Sigmoid colon (tissue), 7 donors: ENCODE measurements around the gene HMCN1. TPM values are rescaled to one million over a fixed set of nuclear protein-coding genes. Genes with fewer than 3 reads are reported as not detected.
A peak's percentile ranks its signal among the peaks of the same experiment; 100 is the strongest.

Experiments
- DNase-seq: peaks from one replicate; pipeline ENCODE4 v3.0.0-alpha.2; 2019
- H3K27ac ChIP-seq, 4 donors: fragments of 200-600 bp; sonication (generic); one replicate each; pipeline ENCODE4 v1.5.1; 2016 to 2019; ENCODE audit warnings: mild to moderate bottlenecking in 1 of 4
- H3K27me3 ChIP-seq, 3 donors: fragments of 200-600 bp; sonication (generic); one replicate each; pipeline ENCODE4 v1.5.1; 2019; ENCODE audit warnings: mild to moderate bottlenecking in 1 of 3
- H3K36me3 ChIP-seq, 4 donors: fragments of 200-600 bp; sonication (generic); one replicate each; pipeline ENCODE4 v1.5.1; 2016 to 2019
- H3K4me1 ChIP-seq, 4 donors: fragments of 200-600 bp; sonication (generic); one replicate each; pipeline ENCODE4 v1.5.1; 2017 to 2019
- H3K4me3 ChIP-seq, 4 donors: fragments of 200-600 bp; sonication (generic); one replicate each; pipeline ENCODE4 v1.5.1; 2017 to 2019; ENCODE audit warnings: mild to moderate bottlenecking in 2 of 4, moderate library complexity in 1 of 4
- H3K9me3 ChIP-seq, 4 donors: fragments of 200-600 bp in 3 of 4; sonication (generic) in 3 of 4; one replicate each; pipeline versions ENCODE4 v1.5.1 to v1.6.1; 2013 to 2019
- EP300 ChIP-seq, 4 donors: sonication (generic); formaldehyde crosslinking; IDR thresholded peaks; one replicate each; pipeline ENCODE4 v1.6.1; 2017; ENCODE audit warnings: antibody characterized with exemption in 4 of 4
- POLR2A ChIP-seq, 2 donors: fragments of 450-650 bp; IDR thresholded peaks; one replicate each; pipeline ENCODE4 v1.6.1; 2016; ENCODE audit warnings: antibody characterized with exemption in 2 of 2, mild to moderate bottlenecking in 2 of 2, moderate library complexity in 2 of 2
- POLR2AphosphoS5 ChIP-seq, 4 donors: sonication (generic); formaldehyde crosslinking; IDR thresholded peaks; one replicate each; pipeline ENCODE4 v1.6.1; 2017; ENCODE audit warnings: antibody characterized with exemption in 4 of 4
- WGBS, 2 donors: extraction: QIAGEN DNeasy Blood & Tissue Kit; methylation state at CpG; one replicate each; pipeline ENCODE4 v1.1.7; 2013; 5-methylcytosine and 5-hydroxymethylcytosine counted together
- intact Hi-C: fragments of 100-400 bp; cut with DNase I; formaldehyde crosslinking; loops from one replicate; pipeline ENCODE4 v1.15.1; 2023
- polyA plus RNA-seq, 3 donors: library from polyadenylated mRNA; stranded (reverse); fragments of 200-250 nt; gene quantifications; one replicate each; pipeline ENCODE4 v1.2.3, GENCODE V29; 2013
- total RNA-seq, 4 donors: library from RNA; depleted of rRNA; stranded (reverse); fragments of >200 nt; gene quantifications; one replicate each; pipeline ENCODE4 v1.1.0, GENCODE V29; 2016
- TF ChIP-seq, protein P1 (sequence below), 4 experiments: fragments of 450-650 bp in 3 of 4; fragments of 200-600 bp in 1 of 4; IDR thresholded peaks; one replicate each; pipeline ENCODE4 v1.5.1; 2016 to 2019; ENCODE audit warnings: antibody characterized with exemption in 4 of 4, mild to moderate bottlenecking in 3 of 4, moderate library complexity in 2 of 4
- donor health status: healthy with polysubstance abuse.
- donor health status: Bipolar disorder and iron deficiency.
- donor health status: healthy.

HMCN1 gene
- total and polyA plus RNA-seq, 7 donors: under 0.01 to 22.7 (median 6.7) TPM

DNA sequence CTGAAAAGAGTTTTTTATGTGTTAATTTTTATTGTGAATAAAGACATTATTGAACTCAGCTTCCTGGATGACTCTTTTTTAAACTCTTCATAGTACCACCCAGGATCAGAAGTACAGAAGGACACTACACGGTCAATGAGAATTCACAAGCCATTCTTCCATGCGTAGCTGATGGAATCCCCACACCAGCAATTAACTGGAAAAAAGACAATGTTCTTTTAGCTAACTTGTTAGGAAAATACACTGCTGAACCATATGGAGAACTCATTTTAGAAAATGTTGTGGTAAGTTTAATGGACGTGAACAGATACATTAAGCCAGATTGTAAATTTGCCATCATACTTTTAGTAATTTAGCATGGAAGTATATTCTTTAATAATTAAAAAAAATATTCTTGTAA lies 391.3 kb downstream of the HMCN1 start:
- H3K36me3 ChIP-seq: no peaks in the 10 kb centered on the region
- H3K27me3 ChIP-seq: no peaks in the 10 kb centered on the region
- no peak for TF ChIP-seq EP300 (IDR thresholded peaks at IDR 0.05)
- TF ChIP-seq POLR2AphosphoS5 (IDR thresholded peaks at IDR 0.05): no peak
- TF ChIP-seq, protein P1, sequence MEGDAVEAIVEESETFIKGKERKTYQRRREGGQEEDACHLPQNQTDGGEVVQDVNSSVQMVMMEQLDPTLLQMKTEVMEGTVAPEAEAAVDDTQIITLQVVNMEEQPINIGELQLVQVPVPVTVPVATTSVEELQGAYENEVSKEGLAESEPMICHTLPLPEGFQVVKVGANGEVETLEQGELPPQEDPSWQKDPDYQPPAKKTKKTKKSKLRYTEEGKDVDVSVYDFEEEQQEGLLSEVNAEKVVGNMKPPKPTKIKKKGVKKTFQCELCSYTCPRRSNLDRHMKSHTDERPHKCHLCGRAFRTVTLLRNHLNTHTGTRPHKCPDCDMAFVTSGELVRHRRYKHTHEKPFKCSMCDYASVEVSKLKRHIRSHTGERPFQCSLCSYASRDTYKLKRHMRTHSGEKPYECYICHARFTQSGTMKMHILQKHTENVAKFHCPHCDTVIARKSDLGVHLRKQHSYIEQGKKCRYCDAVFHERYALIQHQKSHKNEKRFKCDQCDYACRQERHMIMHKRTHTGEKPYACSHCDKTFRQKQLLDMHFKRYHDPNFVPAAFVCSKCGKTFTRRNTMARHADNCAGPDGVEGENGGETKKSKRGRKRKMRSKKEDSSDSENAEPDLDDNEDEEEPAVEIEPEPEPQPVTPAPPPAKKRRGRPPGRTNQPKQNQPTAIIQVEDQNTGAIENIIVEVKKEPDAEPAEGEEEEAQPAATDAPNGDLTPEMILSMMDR (IDR thresholded peaks at IDR 0.05): no peak
- no peak for TF ChIP-seq POLR2A (IDR thresholded peaks at IDR 0.05)
- H3K9me3 ChIP-seq: no peaks in the 10 kb centered on the region
- no peak overlapping the region for H3K27ac ChIP-seq
- WGBS, 2 donors: 89 to 95% methylated on average over 3 of the region's 3 CpGs
- no peak overlapping the region for H3K4me3 ChIP-seq
- no peaks in the 10 kb centered on the region for H3K4me1 ChIP-seq
- no peak for DNase-seq
- intact Hi-C loops: no loop called here

DNA sequence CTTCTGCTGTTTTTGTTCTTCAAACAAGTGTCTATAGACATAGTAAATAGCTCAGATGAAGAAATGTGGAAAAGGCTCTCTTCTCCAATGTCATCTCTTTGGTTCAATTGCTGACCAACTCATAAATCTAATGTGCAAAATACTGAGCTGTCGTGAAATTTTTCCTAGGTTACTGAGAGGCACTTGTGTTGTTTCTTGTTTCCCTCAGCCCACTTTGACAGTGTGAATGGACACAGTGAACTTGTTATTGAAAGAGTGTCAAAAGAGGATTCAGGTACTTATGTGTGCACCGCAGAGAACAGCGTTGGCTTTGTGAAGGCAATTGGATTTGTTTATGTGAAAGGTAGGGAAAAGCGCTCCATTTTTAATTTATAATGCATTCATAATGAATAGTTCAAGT lies 395.6 kb downstream of the HMCN1 start:
- no peak overlapping the region for H3K4me3 ChIP-seq
- no peaks in the 10 kb centered on the region for H3K4me1 ChIP-seq
- no peak overlapping the region for H3K27ac ChIP-seq
- no peaks in the 10 kb centered on the region for H3K27me3 ChIP-seq
- intact Hi-C loops: no loop called here
- DNase-seq: no peak
- no peaks in the 10 kb centered on the region for H3K36me3 ChIP-seq
- H3K9me3 ChIP-seq: no peaks in the 10 kb centered on the region
- 83 to 90% methylated on average over 4 of the region's 4 CpGs for WGBS, 2 donors
- TF ChIP-seq EP300 (IDR thresholded peaks at IDR 0.05) (no peak), POLR2A (IDR thresholded peaks at IDR 0.05) (no peak), POLR2AphosphoS5 (IDR thresholded peaks at IDR 0.05) (no peak)
- TF ChIP-seq, protein P1 (IDR thresholded peaks at IDR 0.05): no peak

DNA sequence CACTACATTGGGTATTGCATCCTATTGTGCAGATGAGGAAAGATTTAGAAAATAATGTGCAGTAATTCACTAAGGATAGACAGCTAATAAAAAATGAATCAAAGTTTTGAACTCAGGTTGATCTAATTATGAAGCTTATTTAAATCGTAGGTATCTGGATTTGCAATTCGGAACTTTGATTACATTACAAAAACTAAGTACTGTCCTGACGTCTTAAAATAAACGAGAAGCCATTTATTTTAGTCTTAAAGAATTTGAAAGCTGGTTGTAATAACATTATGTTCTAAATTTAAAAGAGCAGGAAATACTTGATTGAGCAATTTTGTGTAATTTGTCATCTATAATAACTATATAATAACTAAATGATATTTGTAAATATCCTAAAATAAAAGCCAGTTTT lies 404.9 kb downstream of the HMCN1 start:
- H3K4me1 ChIP-seq: peaks cover 0 to 19% (median 6%) of the 10 kb centered on the region in 4 donors
- no peak for TF ChIP-seq POLR2AphosphoS5 (IDR thresholded peaks at IDR 0.05)
- TF ChIP-seq EP300 (IDR thresholded peaks at IDR 0.05): no peak
- TF ChIP-seq POLR2A (IDR thresholded peaks at IDR 0.05): no peak
- TF ChIP-seq, protein P1 (IDR thresholded peaks at IDR 0.05): no peak
- no peaks in the 10 kb centered on the region for H3K9me3 ChIP-seq
- WGBS, 2 donors: 82 to 84% methylated on average over 4 of the region's 4 CpGs
- H3K4me3 ChIP-seq: no peak overlapping the region
- intact Hi-C loops: no loop called here
- peak overlapping the region in 2 of 4 donors; percentile 27 to 64 for H3K27ac ChIP-seq
- no peaks in the 10 kb centered on the region for H3K27me3 ChIP-seq
- DNase-seq: no peak
- no peaks in the 10 kb centered on the region for H3K36me3 ChIP-seq

GRCh38 chr1:186139701-186140100 lies 405.5 kb downstream of the HMCN1 start:
- Histone ChIP-seq H3K27ac (peak overlapping the region in 2 of 4 donors; percentile 27 to 64), H3K36me3 (no peaks in the 10 kb centered on the region), H3K27me3 (no peaks in the 10 kb centered on the region), H3K4me1 (peaks cover 0 to 19% (median 6%) of the 10 kb centered on the region in 4 donors), H3K9me3 (no peaks in the 10 kb centered on the region), H3K4me3 (no peak overlapping the region)
- intact Hi-C loops: no loop called here
- 64 to 78% methylated on average over 3 of the region's 3 CpGs for WGBS, 2 donors
- TF ChIP-seq, protein P1 (IDR thresholded peaks at IDR 0.05): no peak
- TF ChIP-seq POLR2AphosphoS5 (IDR thresholded peaks at IDR 0.05) (no peak), POLR2A (IDR thresholded peaks at IDR 0.05) (no peak), EP300 (IDR thresholded peaks at IDR 0.05) (no peak)
- no peak for DNase-seq

- Histone ChIP-seq H3K4me3 (no peak overlapping the region), H3K9me3 (no peaks in the 10 kb centered on the region), H3K4me1 (peaks cover 0 to 19% (median 6%) of the 10 kb centered on the region in 4 donors), H3K27me3 (no peaks in the 10 kb centered on the region), H3K27ac (no peak overlapping the region), H3K36me3 (no peaks in the 10 kb centered on the region)
- TF ChIP-seq POLR2A (IDR thresholded peaks at IDR 0.05): no peak
- no peak for TF ChIP-seq POLR2AphosphoS5 (IDR thresholded peaks at IDR 0.05)
- TF ChIP-seq, protein P1 (IDR thresholded peaks at IDR 0.05): no peak
- TF ChIP-seq EP300 (IDR thresholded peaks at IDR 0.05): no peak
- intact Hi-C loops: no loop called here
- WGBS, 2 donors: 91 to 93% methylated on average over 1 of the region's 1 CpG
- no peak for DNase-seq
Measured at GRCh38 chr1:186142159-186142558, 408.0 kb downstream of the HMCN1 start.
